ENCODE measurements around the gene PDE4B.

Gene PDE4B

GRCh38 chr1:66073388-66073787, 280.7 kb downstream of the PDE4B start:
- Histone ChIP-seq H2AFZ (no peak overlapping the region), H3K27ac (no peak overlapping the region), H3K79me2 (no peaks in the 10 kb centered on the region), H3K4me3 (ENCODE audit: low read depth, low read length) (no peak overlapping the region), H3K4me2 (ENCODE audit: low read length) (no peak overlapping the region), H3K4me1 (no peaks in the 10 kb centered on the region), H3K27me3 (ENCODE audit: control insufficient read depth, insufficient read depth, low read length) (no peaks in the 10 kb centered on the region), H3K9me3 (ENCODE audit: control insufficient read depth, low read length) (no peaks in the 10 kb centered on the region), H3K36me3 (ENCODE audit: control insufficient read depth, insufficient read depth, low read length) (no peaks in the 10 kb centered on the region), H3K9ac (no peak overlapping the region)
- no peak for TF ChIP-seq CTCF (IDR thresholded peaks at IDR 0.05)

- Histone ChIP-seq H3K27me3 (ENCODE audit: control insufficient read depth, insufficient read depth, low read length) (no peaks in the 10 kb centered on the region), H3K4me3 (ENCODE audit: low read depth, low read length) (no peak overlapping the region), H2AFZ (no peak overlapping the region), H3K9me3 (ENCODE audit: control insufficient read depth, low read length) (no peaks in the 10 kb centered on the region), H3K36me3 (ENCODE audit: control insufficient read depth, insufficient read depth, low read length) (no peaks in the 10 kb centered on the region), H3K79me2 (no peaks in the 10 kb centered on the region), H3K4me2 (ENCODE audit: low read length) (no peak overlapping the region), H3K4me1 (no peaks in the 10 kb centered on the region), H3K27ac (no peak overlapping the region), H3K9ac (no peak overlapping the region)
- TF ChIP-seq CTCF (IDR thresholded peaks at IDR 0.05), result no peak
These were observed 281.5 kb downstream of the PDE4B start for GRCh38 chr1:66074147-66074546.

DNA sequence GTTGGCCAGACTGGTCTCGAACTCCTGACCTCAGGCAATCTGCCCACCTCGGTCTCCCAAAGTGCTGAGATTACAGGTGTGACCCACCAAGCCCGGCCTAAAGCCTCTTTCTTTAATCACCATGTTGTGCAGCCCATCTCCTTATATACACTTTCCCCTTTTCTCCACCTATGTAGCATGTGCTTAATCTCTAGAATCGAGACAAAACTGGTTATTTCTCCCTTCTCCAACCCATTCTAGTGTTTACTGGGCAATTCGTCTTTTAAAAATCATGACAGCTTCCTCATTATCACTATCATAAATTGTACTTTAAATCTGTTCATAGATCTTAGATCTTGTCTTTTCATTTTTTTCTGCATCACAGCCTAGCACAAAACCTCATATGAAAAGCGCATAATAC, 285.7 kb downstream of the PDE4B start:
- no peaks in the 10 kb centered on the region for H3K36me3 ChIP-seq (ENCODE audit: control insufficient read depth, insufficient read depth, low read length)
- H3K9ac ChIP-seq, result no peak overlapping the region
- H3K4me2 ChIP-seq (ENCODE audit: low read length), result no peak overlapping the region
- H3K27ac ChIP-seq, result no peak overlapping the region
- H3K4me3 ChIP-seq (ENCODE audit: low read depth, low read length), result no peak overlapping the region
- H3K4me1 ChIP-seq, result no peaks in the 10 kb centered on the region
- no peak for TF ChIP-seq CTCF (IDR thresholded peaks at IDR 0.05)
- no peaks in the 10 kb centered on the region for H3K27me3 ChIP-seq (ENCODE audit: control insufficient read depth, insufficient read depth, low read length)
- H3K9me3 ChIP-seq (ENCODE audit: control insufficient read depth, low read length), result no peaks in the 10 kb centered on the region
- H2AFZ ChIP-seq, result no peak overlapping the region
- H3K79me2 ChIP-seq, result no peaks in the 10 kb centered on the region

DNA sequence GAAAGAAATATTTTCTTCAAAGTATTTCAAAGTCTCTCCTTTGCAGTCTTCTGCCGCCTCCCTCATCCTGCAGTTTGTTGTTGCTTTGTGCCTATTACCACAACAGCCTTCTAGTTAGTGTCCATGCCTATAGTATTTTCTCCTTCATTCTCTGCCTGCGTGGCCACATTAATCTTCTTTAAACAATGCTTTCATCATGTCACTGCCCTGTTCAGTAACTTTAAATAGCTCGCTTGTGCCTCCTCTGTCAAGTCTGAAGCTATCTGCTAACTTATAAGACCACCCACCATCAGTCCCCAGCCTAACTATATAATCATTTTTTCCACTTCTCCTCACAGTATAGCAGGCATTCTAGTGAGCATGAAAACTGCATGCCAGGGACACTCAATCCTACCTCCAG, 290.3 kb downstream of the PDE4B start:
- Histone ChIP-seq H3K4me1 (no peaks in the 10 kb centered on the region), H3K4me2 (ENCODE audit: low read length) (no peak overlapping the region), H3K27ac (no peak overlapping the region), H3K9ac (no peak overlapping the region), H3K4me3 (ENCODE audit: low read depth, low read length) (no peak overlapping the region), H2AFZ (no peak overlapping the region), H3K79me2 (no peaks in the 10 kb centered on the region), H3K9me3 (ENCODE audit: control insufficient read depth, low read length) (no peaks in the 10 kb centered on the region), H3K36me3 (ENCODE audit: control insufficient read depth, insufficient read depth, low read length) (no peaks in the 10 kb centered on the region), H3K27me3 (ENCODE audit: control insufficient read depth, insufficient read depth, low read length) (no peaks in the 10 kb centered on the region)
- TF ChIP-seq CTCF (IDR thresholded peaks at IDR 0.05), result no peak

- TF ChIP-seq CTCF (IDR thresholded peaks at IDR 0.05), result no peak
- no peak overlapping the region for H3K4me3 ChIP-seq (ENCODE audit: low read depth, low read length)
- H3K27me3 ChIP-seq (ENCODE audit: control insufficient read depth, insufficient read depth, low read length), result no peaks in the 10 kb centered on the region
- H3K4me2 ChIP-seq (ENCODE audit: low read length), result no peak overlapping the region
- no peak overlapping the region for H2AFZ ChIP-seq
- no peaks in the 10 kb centered on the region for H3K36me3 ChIP-seq (ENCODE audit: control insufficient read depth, insufficient read depth, low read length)
- no peaks in the 10 kb centered on the region for H3K4me1 ChIP-seq
- no peak overlapping the region for H3K9ac ChIP-seq
- no peaks in the 10 kb centered on the region for H3K79me2 ChIP-seq
- no peaks in the 10 kb centered on the region for H3K9me3 ChIP-seq (ENCODE audit: control insufficient read depth, low read length)
- H3K27ac ChIP-seq, result no peak overlapping the region
These were observed 291.7 kb downstream of the PDE4B start for GRCh38 chr1:66084442-66084841.

All from parathyroid adenoma (tissue), 2 donors.